Activated T-cell treated with anti-CD3 and anti-CD28 coated beads, Interleukin-2, amount 50 U/mL, for 72 hours (primary cell): Measurements from ENCODE around the gene SBF1. TPM values are rescaled to one million over a fixed set of nuclear protein-coding genes. Genes with fewer than 3 reads are reported as not detected.

Experiments
- ATAC-seq, 2 donors: fragments of 150-1000 bp; cut with Tn5 transposase; replicated peaks in 1 of 2; 2 replicates each; pipeline ENCODE4 v1.10.0; 2021; ENCODE audit warnings: moderate library complexity in 2 of 2, mild to moderate bottlenecking in 1 of 2
- DNase-seq, 2 donors: peaks; one replicate each; pipeline ENCODE4 v3.0.0; 2021 to 2022; ENCODE audit warnings: mixed read lengths in 1 of 2
- H3K27ac Mint-ChIP-seq: one replicate; pipeline ENCODE4 v1.8.0; 2022; ENCODE audit warnings: mild to moderate bottlenecking, moderate library complexity, mixed read lengths
- H3K27me3 Mint-ChIP-seq: one replicate; pipeline ENCODE4 v1.8.0; 2022; ENCODE audit warnings: low read depth, mixed read lengths
- H3K36me3 Mint-ChIP-seq, 2 donors: one replicate each; pipeline ENCODE4 v1.8.0; 2022; ENCODE audit warnings: mixed read lengths in 2 of 2, mild to moderate bottlenecking in 1 of 2; ENCODE audit not compliant: insufficient read depth in 2 of 2
- H3K4me1 Mint-ChIP-seq: one replicate; pipeline ENCODE4 v1.8.0; 2022; ENCODE audit warnings: low read depth, mixed read lengths
- H3K4me3 Mint-ChIP-seq, 2 donors: one replicate each; pipeline ENCODE4 v1.8.0; 2022; ENCODE audit warnings: mild to moderate bottlenecking in 2 of 2, mixed read lengths in 2 of 2, moderate library complexity in 2 of 2
- H3K9me3 Mint-ChIP-seq, 2 donors: one replicate each; pipeline ENCODE4 v1.8.0; 2022; ENCODE audit warnings: mixed read lengths in 2 of 2
- total RNA-seq, 2 donors: library from RNA; stranded (reverse); gene quantifications; one replicate each; pipeline ENCODE4 v1.2.3, GENCODE V29; 2022

SBF1 gene
- total RNA-seq, 2 donors from 2014 or later, result 108 to 114 TPM

DNA sequence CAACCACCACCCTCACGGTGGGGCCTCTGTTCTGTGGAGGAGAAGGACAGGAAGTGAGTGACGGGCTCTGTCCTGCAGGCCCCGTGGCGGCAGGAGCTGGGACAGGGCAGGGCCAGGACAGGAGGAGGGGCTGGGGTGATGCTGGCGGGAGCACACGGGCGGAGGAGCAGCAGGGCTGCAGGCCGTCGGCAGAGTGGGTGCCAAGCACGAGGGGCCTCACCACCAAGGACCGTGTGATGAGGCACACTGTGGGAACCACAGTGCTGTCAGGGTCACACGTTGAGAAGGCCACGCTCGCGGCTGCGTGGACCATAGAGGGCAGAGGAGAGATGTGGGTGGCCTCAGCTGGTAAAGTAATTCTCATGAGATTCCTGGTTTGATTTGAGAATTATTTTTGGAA, 42.1 kb upstream of the SBF1 start:
- Mint-ChIP-seq H3K4me3 (no peak overlapping the region), H3K4me1 (peaks cover 34% of the 10 kb centered on the region), H3K27me3 (no peaks in the 10 kb centered on the region), H3K27ac (no peak overlapping the region), H3K9me3 (no peaks in the 10 kb centered on the region), H3K36me3 (peaks cover 6 to 32% of the 10 kb centered on the region in 2 donors)
- DNase-seq (no peak), ATAC-seq (no peak)

DNA sequence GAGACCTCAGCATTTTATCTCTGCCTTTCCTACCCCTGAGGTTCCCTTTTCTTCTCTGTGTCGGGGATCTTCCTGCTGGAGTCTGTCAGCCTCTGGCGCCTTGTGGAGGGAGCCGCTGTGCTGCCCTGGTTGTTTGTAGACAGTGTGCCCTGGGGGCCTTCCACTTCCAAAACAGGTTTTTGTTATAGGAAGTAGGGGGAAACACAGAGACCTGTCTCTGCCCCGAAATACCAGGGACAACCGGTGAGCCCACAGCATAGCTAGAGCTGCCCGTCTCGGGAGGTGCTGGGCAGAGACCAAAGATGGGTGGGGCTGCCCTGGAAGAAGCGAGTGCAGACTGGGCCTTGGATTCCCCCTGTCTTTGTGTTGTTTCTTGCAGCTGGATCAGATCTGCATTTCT, 41.2 kb upstream of the SBF1 start:
- no peak for ATAC-seq
- Mint-ChIP-seq H3K4me3 (no peak overlapping the region), H3K4me1 (peaks cover 38% of the 10 kb centered on the region), H3K27ac (no peak overlapping the region), H3K9me3 (no peaks in the 10 kb centered on the region), H3K36me3 (peaks cover 6 to 31% of the 10 kb centered on the region in 2 donors), H3K27me3 (no peaks in the 10 kb centered on the region)
- DNase-seq, result no peak

DNA sequence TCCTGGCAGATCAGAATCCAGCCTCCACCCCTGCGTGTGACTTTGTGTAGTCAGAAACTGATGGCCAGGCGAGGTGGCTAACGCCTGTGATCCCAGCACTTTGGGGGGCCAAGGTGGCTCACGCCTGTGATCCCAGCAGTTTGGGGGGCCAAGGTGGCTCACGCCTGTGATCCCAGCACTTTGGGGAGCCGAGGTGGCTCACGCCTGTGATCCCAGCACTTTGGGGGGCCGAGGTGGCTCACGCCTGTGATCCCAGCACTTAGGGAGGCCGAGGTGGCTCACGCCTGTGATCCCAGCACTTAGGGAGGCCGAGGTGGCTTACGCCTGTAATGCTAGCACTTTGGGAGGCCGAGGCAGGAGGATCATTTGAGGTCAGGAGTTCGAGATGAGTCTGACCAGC, 38.3 kb upstream of the SBF1 start:
- DNase-seq (no peak), ATAC-seq (no peak)
- no peak overlapping the region for H3K4me3 Mint-ChIP-seq
- peaks cover 6 to 24% of the 10 kb centered on the region in 2 donors for H3K36me3 Mint-ChIP-seq
- H3K27me3 Mint-ChIP-seq, result no peaks in the 10 kb centered on the region
- H3K4me1 Mint-ChIP-seq, result peaks cover 60% of the 10 kb centered on the region
- no peak overlapping the region for H3K27ac Mint-ChIP-seq
- no peaks in the 10 kb centered on the region for H3K9me3 Mint-ChIP-seq

DNA sequence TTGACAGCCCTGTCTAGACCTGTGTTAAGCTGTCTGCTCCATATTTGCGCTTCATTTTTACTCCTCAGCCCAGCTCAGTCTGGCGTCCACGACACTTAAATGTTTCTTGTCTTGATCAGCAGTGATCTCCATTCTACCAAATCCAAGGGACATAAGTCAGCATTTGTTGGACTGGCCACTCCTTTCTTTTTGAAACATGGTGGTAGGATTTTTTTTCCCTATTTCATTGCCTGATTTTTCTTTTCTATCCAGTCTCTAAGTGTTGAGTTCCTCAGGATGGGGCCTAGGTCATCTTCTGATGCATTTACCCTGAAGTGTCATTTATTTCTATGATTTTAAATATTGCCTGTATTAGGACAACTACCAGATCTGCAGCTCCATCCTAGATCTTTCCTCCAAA, 34.1 kb upstream of the SBF1 start:
- ATAC-seq (no peak), DNase-seq (no peak)
- H3K36me3 Mint-ChIP-seq, result peaks cover 3 to 14% of the 10 kb centered on the region in 2 donors
- H3K9me3 Mint-ChIP-seq, result no peaks in the 10 kb centered on the region
- H3K27ac Mint-ChIP-seq, result peak overlapping the region; percentile 70
- H3K27me3 Mint-ChIP-seq, result no peaks in the 10 kb centered on the region
- peak overlapping the region; percentile 85 to 89 for H3K4me3 Mint-ChIP-seq
- H3K4me1 Mint-ChIP-seq, result peaks cover 43% of the 10 kb centered on the region

DNA sequence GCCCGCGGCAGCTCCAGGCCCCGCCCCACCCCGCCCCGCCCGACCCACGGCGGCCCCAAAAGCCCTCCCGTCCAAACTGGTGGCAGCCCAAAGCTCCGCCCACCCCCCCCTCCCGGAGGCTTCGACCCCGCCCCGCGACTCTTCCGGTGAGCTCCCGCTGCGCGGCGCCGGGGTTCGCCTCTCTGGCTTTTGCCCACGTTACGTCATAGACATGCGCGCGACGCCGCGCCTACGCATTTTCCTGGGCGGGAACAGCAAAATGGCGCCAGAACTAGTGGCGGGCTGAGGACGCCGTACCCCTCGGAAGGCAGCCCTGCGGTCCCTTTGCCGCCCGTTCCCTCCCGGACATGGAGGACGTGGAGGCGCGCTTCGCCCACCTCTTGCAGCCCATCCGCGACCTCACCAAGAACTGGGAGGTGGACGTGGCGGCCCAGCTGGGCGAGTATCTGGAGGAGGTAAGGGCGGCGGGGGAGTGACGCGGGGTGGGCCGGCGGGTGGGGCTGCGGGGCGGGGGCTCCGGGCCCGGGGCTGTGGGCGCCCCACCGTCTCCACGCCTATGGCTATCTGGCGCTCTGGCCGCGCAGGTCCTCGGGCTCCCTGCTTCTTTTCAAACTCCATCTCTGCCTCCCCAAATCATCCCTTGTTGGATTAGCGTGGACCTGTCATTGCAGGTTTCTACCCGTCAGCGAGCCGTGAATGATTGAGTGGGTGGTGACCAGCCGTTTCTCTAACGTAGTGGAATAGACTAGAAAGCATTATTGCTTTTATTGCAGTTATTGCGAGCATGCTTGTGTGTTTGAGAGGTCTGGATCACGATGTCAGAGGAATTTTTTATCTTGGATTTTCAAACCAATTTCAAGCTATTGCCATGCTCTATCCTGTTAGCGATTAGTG, 33.4 kb upstream of the SBF1 start, which contains the start of gene NCAPH2:
Gene NCAPH2 (plus strand): TSS at position 234 of the 894 bp plus-strand sequence. CDS start 114 bp downstream, at position 348.
- ATAC-seq (peak; percentile 76), DNase-seq (peak; percentile 98)
- H3K4me1 Mint-ChIP-seq, result peaks cover 38% of the 10 kb centered on the region
- H3K27ac Mint-ChIP-seq, result peak within 1 kb of the TSS; percentile 75
- H3K4me3 Mint-ChIP-seq, result peak within 1 kb of the TSS; percentile 89 to 97
- H3K9me3 Mint-ChIP-seq, result no peaks in the 10 kb centered on the region
- peaks cover 3 to 13% of the 10 kb centered on the region in 2 donors for H3K36me3 Mint-ChIP-seq
- no peaks in the 10 kb centered on the region for H3K27me3 Mint-ChIP-seq

DNA sequence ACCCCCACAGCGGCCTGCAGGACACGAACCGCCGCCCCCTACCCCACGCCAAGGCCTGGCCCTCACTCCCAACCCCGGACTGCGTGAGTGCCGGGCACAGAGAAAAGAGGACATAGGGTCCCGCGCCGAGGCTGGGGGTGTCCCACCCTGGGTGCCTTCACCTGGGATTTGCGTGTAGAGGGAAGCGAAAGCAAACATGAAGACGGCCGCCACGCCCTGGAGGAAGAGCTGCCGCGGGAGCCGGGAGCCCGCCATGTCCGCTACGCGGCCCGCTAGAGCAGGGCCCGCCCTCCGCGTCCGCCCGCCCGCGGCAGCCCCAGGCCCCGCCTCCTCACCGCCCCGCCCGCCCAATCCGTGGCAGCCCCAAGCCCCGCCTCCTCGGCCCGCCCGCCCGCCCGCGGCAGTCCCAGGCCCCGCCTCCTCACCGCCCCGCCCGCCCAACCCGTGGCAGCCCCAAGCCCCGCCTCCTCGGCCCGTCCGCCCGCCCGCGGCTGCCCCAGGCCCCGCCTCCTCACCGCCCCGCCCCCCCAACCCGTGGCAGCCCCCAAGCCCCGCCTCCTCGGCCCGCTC, 32.7 kb upstream of the SBF1 start, which contains the start of gene LMF2:
Gene LMF2 (minus strand): TSS at position 282 of the 570 bp plus-strand sequence. CDS start 27 bp downstream, at position 255.
- H3K27ac Mint-ChIP-seq, result peak within 1 kb of the TSS; percentile 75
- DNase-seq (peak; percentile 91 to 93), ATAC-seq (peak; percentile 86)
- peaks cover 3 to 10% of the 10 kb centered on the region in 2 donors for H3K36me3 Mint-ChIP-seq
- H3K9me3 Mint-ChIP-seq, result no peaks in the 10 kb centered on the region
- H3K4me1 Mint-ChIP-seq, result peaks cover 32% of the 10 kb centered on the region
- H3K4me3 Mint-ChIP-seq, result peak within 1 kb of the TSS; percentile 89 to 97
- no peaks in the 10 kb centered on the region for H3K27me3 Mint-ChIP-seq

DNA sequence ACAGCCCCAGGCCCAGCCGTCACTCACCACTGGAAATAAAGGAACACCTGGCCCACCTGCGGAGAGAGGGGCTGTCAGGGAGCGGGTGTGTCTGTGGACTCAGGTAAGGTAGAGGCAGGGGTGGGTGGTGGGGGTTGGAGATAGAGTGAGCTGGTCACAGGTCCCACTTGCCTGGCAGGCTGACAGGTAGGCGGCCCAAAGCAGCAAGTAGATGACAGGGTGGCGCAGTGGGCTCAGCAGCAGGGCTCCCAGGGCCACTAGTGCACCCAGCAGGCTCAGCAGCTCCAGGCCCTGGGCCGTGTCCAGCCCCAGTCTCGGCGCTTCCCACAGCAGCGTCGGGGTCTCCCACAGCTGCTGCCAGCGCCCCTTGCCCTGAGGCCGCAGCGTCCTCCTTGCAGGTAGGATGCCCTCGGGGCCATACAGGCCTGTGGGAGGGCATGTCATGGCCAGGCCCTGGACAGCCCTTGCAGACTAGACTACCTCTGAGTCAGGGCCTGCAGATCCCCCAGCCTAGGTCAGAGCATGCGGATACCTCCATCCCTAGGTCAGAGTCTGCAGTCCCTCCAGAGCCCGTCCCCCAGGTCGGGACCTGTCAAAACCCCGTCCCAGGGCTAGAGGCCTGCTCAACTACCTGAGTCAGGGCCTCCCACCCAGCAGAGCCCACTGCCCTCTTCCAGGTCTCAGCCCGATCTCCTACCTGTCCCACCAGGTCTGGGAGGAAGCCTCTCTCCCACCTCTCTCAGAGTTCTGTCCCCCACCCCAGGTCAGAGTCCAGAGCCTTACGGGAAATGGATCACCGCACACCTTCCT, 32.0 kb upstream of the SBF1 start:
- H3K9me3 Mint-ChIP-seq, result no peaks in the 10 kb centered on the region
- H3K27ac Mint-ChIP-seq, result peak overlapping the region; percentile 69
- ATAC-seq, result no peak
- H3K27me3 Mint-ChIP-seq, result no peaks in the 10 kb centered on the region
- peaks cover 0 to 7% of the 10 kb centered on the region in 2 donors for H3K36me3 Mint-ChIP-seq
- H3K4me3 Mint-ChIP-seq, result peak overlapping the region; percentile 89 to 97
- no peak for DNase-seq
- H3K4me1 Mint-ChIP-seq, result peaks cover 25% of the 10 kb centered on the region

DNA sequence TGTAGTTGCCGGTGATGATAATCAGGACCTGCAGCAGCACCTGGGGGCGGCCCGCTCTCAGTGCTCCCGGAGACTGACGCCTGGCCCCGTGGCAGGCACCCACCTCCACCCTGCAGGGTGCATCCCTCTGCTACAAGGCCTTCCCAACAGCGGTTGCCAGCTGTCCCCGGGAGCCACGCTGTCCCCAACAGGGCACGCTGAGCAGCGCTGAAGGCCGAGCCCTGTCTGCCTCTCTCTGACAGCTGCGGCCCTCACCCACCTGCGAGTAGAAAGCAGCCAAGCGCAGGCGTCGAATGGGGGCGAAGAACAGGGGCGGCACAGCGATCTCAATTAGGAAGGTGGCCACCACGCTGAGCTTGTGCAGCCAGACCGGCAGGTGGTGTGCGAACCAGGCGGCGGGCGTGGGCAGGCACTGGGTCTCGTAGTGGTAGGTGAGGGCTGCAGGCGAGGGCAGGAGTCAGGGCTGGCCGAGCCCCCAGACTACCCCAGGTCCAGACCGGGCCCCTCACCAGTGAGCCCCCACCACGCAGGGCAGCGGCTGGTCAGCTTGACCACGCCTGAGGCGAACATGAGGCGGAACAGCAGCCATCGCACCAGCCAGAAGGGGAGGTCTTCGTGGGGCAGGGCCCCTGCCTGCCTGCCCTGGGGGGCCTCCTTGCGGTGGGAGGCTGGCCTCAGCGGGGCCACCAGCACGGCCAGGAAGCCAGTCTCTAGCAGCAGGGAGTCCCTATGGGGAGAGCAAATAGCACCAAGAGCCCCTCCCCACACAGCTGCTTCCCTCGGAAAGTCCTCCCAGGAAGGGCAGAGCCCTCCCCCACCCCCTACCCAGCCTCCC, 31.2 kb upstream of the SBF1 start:
- H3K4me1 Mint-ChIP-seq, result peaks cover 22% of the 10 kb centered on the region
- DNase-seq (no peak), ATAC-seq (no peak)
- no peaks in the 10 kb centered on the region for H3K27me3 Mint-ChIP-seq
- peaks cover 0 to 7% of the 10 kb centered on the region in 2 donors for H3K36me3 Mint-ChIP-seq
- peak overlapping the region; percentile 89 to 97 for H3K4me3 Mint-ChIP-seq
- no peaks in the 10 kb centered on the region for H3K9me3 Mint-ChIP-seq
- no peak overlapping the region for H3K27ac Mint-ChIP-seq

DNA sequence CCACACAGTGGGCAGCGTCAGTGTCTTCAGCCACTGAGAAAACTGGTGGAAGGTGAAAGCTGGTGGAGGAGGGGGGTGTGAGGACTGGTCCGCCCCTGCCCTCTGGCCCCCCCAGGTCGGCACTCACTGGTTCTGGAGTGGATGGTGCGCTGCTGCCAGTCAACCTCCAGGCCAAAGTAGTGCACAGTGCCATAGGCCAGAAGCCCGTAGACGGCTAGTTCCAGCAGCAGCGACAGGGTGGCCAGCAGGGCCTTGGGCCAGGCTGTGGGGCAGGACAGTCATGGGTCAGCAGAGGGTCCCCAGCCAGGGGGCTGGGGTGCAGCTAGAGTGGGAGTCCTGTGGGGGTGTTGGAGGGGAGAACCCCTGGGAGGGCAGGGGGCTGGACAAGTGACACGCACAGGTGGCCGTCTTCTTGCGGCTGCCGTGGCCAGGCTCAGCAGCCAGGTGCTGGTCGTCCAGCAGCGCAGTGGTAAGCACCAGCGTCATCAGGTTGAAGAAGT, 30.5 kb upstream of the SBF1 start:
- DNase-seq (no peak), ATAC-seq (no peak)
- Mint-ChIP-seq H3K27ac (no peak overlapping the region), H3K27me3 (no peaks in the 10 kb centered on the region), H3K4me3 (peak overlapping the region in 1 of 2 donors; percentile 36), H3K4me1 (peaks cover 17% of the 10 kb centered on the region), H3K36me3 (peaks cover 0 to 4% of the 10 kb centered on the region in 2 donors), H3K9me3 (no peaks in the 10 kb centered on the region)

DNA sequence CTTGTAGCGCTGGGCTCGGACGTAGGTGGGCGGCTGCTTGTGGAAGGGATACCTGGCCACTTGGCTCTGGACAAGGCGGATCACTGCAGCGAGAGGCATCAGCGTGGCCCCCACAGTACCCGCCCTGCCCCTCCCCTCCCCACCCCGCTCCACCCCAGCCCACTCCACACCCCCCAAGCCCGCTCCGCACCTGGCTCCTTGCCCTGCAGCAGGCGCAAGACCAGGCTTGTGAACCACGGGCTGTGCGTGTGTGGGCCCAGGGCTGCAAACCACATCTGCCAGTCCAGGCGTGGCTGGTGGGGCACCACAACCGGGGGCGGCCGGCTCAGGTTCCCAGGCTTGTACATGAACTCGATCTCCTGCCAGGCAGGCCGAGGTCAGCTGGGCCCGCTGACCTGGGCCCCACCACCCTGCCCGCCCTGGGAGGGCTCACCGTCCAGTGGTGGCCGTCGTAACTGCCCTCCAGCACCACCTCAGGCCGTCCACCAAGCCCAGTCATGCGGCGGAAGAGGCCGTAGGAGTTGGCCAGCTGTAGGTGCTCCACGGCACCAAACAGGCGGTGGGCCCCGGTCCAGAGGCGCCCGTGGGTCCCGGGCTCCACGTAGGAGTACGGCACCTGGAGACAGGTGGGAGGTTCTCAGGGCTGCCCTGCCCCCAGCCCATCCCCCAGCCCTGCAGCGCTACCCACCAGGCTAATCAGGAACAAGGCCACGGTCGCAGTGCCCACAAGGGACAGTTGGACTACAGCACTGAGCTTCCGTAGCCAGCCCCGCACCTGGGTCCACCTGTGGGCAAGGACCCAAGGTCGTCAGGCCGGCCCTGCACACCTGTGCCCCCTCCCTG, 29.8 kb upstream of the SBF1 start:
- ATAC-seq, result no peak
- peaks cover 0 to 3% of the 10 kb centered on the region in 2 donors for H3K36me3 Mint-ChIP-seq
- no peak overlapping the region for H3K4me3 Mint-ChIP-seq
- H3K9me3 Mint-ChIP-seq, result no peaks in the 10 kb centered on the region
- DNase-seq, result no peak
- H3K4me1 Mint-ChIP-seq, result peaks cover 9% of the 10 kb centered on the region
- no peaks in the 10 kb centered on the region for H3K27me3 Mint-ChIP-seq
- H3K27ac Mint-ChIP-seq, result no peak overlapping the region

DNA sequence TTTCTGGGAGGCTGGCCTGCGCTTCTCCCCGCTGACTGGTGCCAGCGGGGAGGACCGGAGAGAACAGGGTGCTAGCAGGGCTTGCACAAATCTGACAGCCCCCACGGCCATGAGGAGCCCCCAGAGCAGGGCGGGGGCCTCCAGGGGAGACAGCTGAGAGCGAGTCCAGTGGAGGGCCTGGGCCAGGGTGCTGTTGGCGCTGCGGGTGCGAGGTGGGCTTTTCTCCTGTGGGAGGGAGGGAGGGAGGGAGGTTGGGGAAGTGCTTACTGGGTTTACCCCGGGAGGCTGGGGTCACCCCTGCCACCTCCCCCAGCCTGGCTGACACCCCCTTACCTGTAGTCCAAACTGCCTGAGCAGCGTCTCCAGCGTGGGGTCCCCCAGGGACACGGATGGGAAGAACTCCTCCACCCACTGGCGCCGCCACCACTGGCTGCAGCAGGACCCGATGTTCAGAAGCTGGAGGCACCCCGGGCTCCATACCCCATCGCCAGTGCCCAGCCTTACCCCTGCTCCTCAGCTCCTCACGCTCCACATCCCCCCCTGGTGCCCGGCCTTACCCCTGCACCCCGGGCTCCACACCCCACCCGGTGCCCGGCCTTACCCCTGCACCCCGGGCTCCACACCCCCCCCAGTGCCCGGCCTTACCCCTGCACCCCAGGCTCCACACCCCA, 28.8 kb upstream of the SBF1 start:
- peak in 1 of 2 donors; percentile 53 for DNase-seq
- H3K27me3 Mint-ChIP-seq, result no peaks in the 10 kb centered on the region
- no peak overlapping the region for H3K27ac Mint-ChIP-seq
- peaks cover 0 to 3% of the 10 kb centered on the region in 2 donors for H3K36me3 Mint-ChIP-seq
- ATAC-seq, result no peak
- H3K9me3 Mint-ChIP-seq, result no peaks in the 10 kb centered on the region
- H3K4me1 Mint-ChIP-seq, result peaks cover 2% of the 10 kb centered on the region
- no peak overlapping the region for H3K4me3 Mint-ChIP-seq
